HG03095 (cell line): ENCODE measurements around the gene ILDR1.
"Not testable (repeated sequence)": the region's sequence is repeated elsewhere in the genome, so short reads cannot be mapped to it uniquely, and the experiment has no call there.

Source experiments
- ATAC-seq: cut with Tn5 transposase; IDR thresholded peaks from one replicate; pipeline ENCODE4 v1.9.1; 2021; ENCODE audit warnings: moderate library complexity; ENCODE audit not compliant: unreplicated experiment

Gene ILDR1

GRCh38 chr3:121956363-121956762, 65.7 kb downstream of the ILDR1 start:
- ATAC-seq, result no peak

- no peak for ATAC-seq
Observed at GRCh38 chr3:121951291-121951919, 70.6 kb downstream of the ILDR1 start.

- no peak for ATAC-seq
Observed at GRCh38 chr3:121948641-121949040, 73.4 kb downstream of the ILDR1 start.

GRCh38 chr3:121943431-121943830, 78.6 kb downstream of the ILDR1 start:
- ATAC-seq, result no peak

- ATAC-seq, result no peak
Observed at GRCh38 chr3:121942116-121942786, 79.8 kb downstream of the ILDR1 start.

- no peak for ATAC-seq
Observed at GRCh38 chr3:121941592-121941991, 80.5 kb downstream of the ILDR1 start.

GRCh38 chr3:121938141-121938855, 83.7 kb downstream of the ILDR1 start:
- ATAC-seq, result not testable (repeated sequence)
